HUES64 (cell line): ENCODE data around the gene ARHGAP15.

Experiments
- H3K27ac ChIP-seq: 2 replicates; pipeline ENCODE4 v1.7.0; 2013; ENCODE audit warnings: low read depth, low read length, inconsistent platforms
- H3K27me3 ChIP-seq: 2 replicates; pipeline ENCODE4 v1.6.1; 2013; ENCODE audit warnings: mild to moderate bottlenecking, low read length; ENCODE audit not compliant: insufficient read depth
- H3K36me3 ChIP-seq: 2 replicates; pipeline ENCODE4 v1.6.1; 2013; ENCODE audit warnings: mild to moderate bottlenecking, low read length; ENCODE audit not compliant: insufficient read depth
- H3K4me1 ChIP-seq: 2 replicates; pipeline ENCODE4 v1.6.1; 2013; ENCODE audit warnings: mild to moderate bottlenecking, low read length, moderate library complexity; ENCODE audit not compliant: insufficient read depth
- H3K4me3 ChIP-seq: 2 replicates; pipeline ENCODE4 v1.5.1; 2013; ENCODE audit warnings: mild to moderate bottlenecking, low read length, moderate library complexity
- H3K9ac ChIP-seq: 2 replicates; pipeline ENCODE4 v1.6.1; 2013; ENCODE audit warnings: mild to moderate bottlenecking, low read depth, low read length
- H3K9me3 ChIP-seq: 2 replicates; pipeline ENCODE4 v1.6.1; 2013; ENCODE audit warnings: low read depth, low read length; ENCODE audit not compliant: insufficient read depth
- WGBS: fragments of 150-250, 120-280 bp; methylation state at CpG from one replicate; pipeline ENCODE4 v1.1.7; 2013; ENCODE audit warnings: missing lambda C conversion rate; 5-methylcytosine and 5-hydroxymethylcytosine counted together

Gene ARHGAP15

DNA sequence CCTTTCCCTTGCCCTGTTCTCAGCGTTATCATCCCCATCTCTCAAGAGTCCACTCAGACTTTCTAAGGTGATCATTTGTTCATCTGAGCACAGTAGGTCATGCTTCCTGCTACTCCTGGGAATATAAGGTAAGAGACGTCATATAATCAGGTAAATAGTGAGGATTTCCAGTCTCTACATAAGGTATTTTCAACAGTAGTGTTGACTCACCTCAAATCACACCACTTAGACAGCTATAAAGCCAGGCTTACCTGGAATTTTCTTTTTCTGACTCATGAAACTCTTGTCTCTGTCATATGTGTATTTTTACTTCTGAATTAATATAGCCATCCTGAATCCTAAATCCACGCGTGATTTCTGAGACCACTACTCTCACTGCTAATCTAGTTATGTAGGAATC is 443.2 kb downstream of the ARHGAP15 start:
- WGBS, result 91% methylated on average over 3 of the region's 4 CpGs
- no peaks in the 10 kb centered on the region for H3K9me3 ChIP-seq
- H3K27ac ChIP-seq, result no peak overlapping the region
- no peak overlapping the region for H3K9ac ChIP-seq
- no peak overlapping the region for H3K4me3 ChIP-seq
- no peaks in the 10 kb centered on the region for H3K36me3 ChIP-seq
- H3K27me3 ChIP-seq, result no peaks in the 10 kb centered on the region
- peaks cover 5% of the 10 kb centered on the region; the same call in 1 of the 2 replicates for H3K4me1 ChIP-seq

DNA sequence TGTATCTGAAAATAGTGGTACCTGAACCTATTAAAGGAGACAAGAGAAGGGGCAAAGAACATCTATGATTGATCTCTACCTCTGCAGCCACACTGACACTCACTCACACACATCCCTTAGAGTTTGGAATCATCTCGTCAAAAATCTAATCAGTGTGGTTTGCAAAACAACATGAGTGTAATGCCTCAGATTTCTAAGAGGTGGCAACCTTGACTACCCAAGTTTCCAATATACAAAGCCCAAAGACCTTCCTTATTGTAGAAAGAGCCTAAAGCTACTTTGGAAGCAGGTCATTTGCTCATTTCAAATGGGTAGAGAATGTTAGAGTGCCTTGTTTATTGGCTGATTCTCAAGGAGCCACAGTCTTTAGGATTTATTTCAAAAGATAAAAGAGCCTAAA is 444.9 kb downstream of the ARHGAP15 start:
- Histone ChIP-seq H3K27me3 (no peaks in the 10 kb centered on the region), H3K36me3 (no peaks in the 10 kb centered on the region), H3K4me1 (peaks cover 8% of the 10 kb centered on the region; the same call in 1 of the 2 replicates), H3K9me3 (no peaks in the 10 kb centered on the region), H3K9ac (no peak overlapping the region), H3K4me3 (no peak overlapping the region), H3K27ac (no peak overlapping the region)
- WGBS, result 82% methylated on average over 1 of the region's 1 CpG

DNA sequence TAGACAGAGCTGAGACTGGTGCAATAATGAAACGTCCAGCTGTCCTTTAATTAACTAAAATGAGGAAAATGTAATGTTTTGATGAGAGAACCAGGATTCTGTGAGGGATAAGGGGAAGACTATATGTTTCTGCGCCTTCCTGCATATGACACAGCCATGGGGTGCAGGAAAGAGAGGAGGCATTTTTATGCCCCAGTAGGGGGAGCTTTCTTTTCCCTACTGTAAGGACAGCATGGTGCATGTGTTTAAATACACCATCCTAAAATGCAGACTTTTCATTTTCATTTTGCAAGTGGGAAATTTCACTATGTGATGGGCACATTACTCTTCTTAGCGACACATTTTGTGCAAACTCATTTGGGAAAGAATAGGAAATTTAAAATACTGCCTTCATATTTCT is 446.1 kb downstream of the ARHGAP15 start:
- peaks cover 8% of the 10 kb centered on the region; the same call in 1 of the 2 replicates for H3K4me1 ChIP-seq
- no peaks in the 10 kb centered on the region for H3K9me3 ChIP-seq
- no peaks in the 10 kb centered on the region for H3K27me3 ChIP-seq
- H3K36me3 ChIP-seq, result no peaks in the 10 kb centered on the region
- no peak overlapping the region for H3K9ac ChIP-seq
- WGBS, result 86% methylated on average over 3 of the region's 3 CpGs
- H3K27ac ChIP-seq, result no peak overlapping the region
- H3K4me3 ChIP-seq, result no peak overlapping the region

DNA sequence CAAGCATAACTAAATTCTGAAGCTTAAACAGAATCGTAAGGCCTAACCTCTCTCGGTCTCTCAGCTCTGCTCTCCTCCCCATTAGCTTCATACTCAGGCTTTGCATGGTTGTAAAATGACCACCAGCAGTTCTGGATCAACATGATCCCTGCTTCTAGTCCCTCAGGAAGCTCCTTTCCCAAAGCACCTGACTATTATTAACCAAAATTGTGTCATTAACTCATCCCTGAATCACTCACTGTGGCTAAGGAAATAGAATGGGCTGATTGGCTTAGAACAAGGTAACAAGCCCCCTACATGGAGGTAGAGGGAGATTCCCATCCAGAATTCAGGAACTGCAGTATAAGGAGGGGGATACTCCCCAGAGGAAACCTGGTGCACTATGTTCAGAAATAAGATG is 448.3 kb downstream of the ARHGAP15 start:
- peaks cover 8% of the 10 kb centered on the region; the same call in 1 of the 2 replicates for H3K4me1 ChIP-seq
- no peaks in the 10 kb centered on the region for H3K9me3 ChIP-seq
- H3K27ac ChIP-seq, result no peak overlapping the region
- H3K9ac ChIP-seq, result no peak overlapping the region
- 85% methylated on average over 2 of the region's 2 CpGs for WGBS
- H3K27me3 ChIP-seq, result no peaks in the 10 kb centered on the region
- H3K36me3 ChIP-seq, result no peaks in the 10 kb centered on the region
- H3K4me3 ChIP-seq, result no peak overlapping the region

DNA sequence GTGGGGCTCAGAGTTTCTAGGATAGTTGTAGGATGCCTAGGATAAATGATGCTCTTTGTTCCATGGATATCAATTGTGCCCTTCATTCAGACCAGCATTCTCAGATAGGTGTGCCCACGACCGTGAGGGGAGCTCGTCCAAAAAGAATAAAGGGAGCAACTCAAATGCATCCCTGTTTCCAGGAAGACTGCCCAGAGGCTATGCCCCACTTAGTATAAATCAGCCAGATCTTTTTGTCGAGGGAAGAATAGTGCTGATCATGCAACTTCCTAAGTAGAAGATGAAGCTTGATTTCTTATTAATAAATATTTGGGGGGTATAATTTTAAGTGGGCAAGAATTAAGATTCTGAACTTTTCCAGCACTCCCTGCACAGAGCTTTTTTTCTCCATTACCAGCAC is 450.2 kb downstream of the ARHGAP15 start:
- Histone ChIP-seq H3K9ac (no peak overlapping the region), H3K9me3 (no peaks in the 10 kb centered on the region), H3K4me3 (no peak overlapping the region), H3K36me3 (no peaks in the 10 kb centered on the region), H3K27ac (no peak overlapping the region), H3K27me3 (no peaks in the 10 kb centered on the region), H3K4me1 (peaks cover 8% of the 10 kb centered on the region; the same call in 1 of the 2 replicates)
- 94% methylated on average over 4 of the region's 4 CpGs for WGBS

DNA sequence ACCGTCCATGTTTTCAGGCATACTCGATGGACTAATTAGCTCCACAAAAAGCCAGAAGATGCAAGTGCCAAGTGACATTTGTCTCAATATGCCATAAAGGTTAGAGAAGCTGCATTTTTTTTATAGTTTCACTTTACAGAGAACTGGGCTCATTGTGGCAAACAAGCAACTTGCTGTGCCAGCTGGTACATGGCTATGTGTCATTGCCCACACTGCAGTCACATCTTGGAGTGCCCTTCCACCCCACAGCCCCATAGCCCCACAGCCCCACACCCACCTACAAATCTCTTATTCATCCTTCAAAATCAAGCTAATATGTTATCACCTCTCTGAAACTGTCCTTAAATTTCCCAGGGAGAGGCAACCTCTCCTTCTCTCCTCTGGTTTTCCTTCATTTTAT is 451.9 kb downstream of the ARHGAP15 start:
- Histone ChIP-seq H3K9me3 (no peaks in the 10 kb centered on the region), H3K4me1 (peaks cover 8% of the 10 kb centered on the region; the same call in 1 of the 2 replicates), H3K9ac (no peak overlapping the region), H3K36me3 (no peaks in the 10 kb centered on the region), H3K27ac (no peak overlapping the region), H3K27me3 (no peaks in the 10 kb centered on the region), H3K4me3 (no peak overlapping the region)
- 93% methylated on average over 2 of the region's 2 CpGs for WGBS

DNA sequence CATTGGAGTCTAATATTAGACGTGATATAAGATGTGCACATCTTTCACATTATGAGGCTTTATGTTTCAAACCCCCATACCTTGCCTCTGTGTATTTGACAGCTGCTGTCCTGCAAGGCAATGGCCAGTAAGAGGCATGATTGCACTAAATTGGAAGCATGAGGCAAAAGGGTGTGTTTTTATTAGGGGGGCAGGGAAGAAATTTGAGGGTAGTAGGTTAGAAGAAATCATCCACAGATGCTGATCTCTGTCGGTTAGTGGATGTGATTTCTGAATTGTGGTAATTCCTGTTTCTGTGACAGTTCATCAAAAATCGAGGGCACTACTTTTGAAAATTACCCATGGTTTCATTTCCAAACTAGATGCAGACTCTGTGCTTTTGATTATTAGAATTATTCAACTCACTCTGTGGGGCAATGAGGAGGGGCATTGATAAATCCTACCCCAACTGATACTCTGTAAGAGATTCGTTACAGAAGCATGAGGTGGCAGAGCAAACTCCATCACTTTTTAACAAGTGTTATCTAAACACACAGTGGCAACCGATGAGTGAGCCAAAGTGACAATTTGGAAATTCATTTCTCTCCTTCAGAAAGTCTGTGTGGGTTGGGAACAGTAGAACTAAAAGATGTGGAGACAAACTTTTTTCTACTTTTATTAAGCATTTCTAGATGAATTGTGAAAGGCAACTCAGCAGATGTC is 453.0 kb downstream of the ARHGAP15 start:
- Histone ChIP-seq H3K4me1 (peaks cover 4% of the 10 kb centered on the region; the same call in 1 of the 2 replicates), H3K9me3 (no peaks in the 10 kb centered on the region)
- WGBS, result 91% methylated on average over 5 of the region's 5 CpGs

DNA sequence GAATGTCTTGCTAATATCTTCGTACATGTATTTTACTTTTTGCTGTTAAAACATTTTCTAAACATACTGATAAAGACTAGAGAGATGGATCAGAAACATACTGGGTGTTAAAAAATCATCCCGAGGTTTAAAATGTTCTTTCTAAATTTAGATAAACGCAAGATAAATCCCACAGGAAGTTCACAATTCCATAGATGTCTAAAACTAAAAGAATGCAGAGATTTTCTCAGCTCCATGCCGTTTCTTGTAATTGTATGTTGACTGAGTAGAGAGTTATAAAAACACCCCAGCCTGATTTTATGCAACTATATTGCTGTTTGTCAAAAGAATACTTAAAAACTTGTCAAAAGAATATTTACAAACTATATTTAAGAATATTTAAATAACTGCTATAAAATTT is 455.7 kb downstream of the ARHGAP15 start:
- Histone ChIP-seq H3K36me3 (no peaks in the 10 kb centered on the region), H3K9me3 (no peaks in the 10 kb centered on the region), H3K27ac (no peak overlapping the region), H3K4me3 (no peak overlapping the region), H3K4me1 (no peaks in the 10 kb centered on the region), H3K27me3 (no peaks in the 10 kb centered on the region), H3K9ac (no peak overlapping the region)
- 50% methylated on average over 2 of the region's 4 CpGs for WGBS

More for the DNA sequence above, 453.0 kb downstream of the ARHGAP15 start:
- no peaks in the 10 kb centered on the region for H3K36me3 ChIP-seq
- H3K4me3 ChIP-seq, result no peak overlapping the region
- H3K9ac ChIP-seq, result no peak overlapping the region
- no peak overlapping the region for H3K27ac ChIP-seq
- no peaks in the 10 kb centered on the region for H3K27me3 ChIP-seq

DNA sequence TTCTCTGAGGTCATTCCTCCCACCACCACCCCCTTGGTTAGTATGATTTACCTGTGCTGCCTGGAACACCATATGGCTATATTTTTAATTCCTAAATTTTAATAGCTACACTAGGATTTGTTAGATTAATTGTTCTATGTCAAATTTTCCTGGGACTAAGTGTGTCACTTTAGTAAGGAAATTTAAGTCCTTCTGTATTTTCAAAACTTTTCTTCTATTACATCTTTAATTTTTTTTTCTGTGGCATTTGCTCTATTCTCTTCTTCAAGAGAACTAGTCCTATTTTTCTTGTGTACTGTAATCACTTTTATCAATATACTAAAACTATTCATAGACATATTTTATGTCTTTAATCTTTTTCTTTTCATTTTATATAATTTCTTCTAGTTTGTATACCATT is 456.9 kb downstream of the ARHGAP15 start:
- Histone ChIP-seq H3K9me3 (no peaks in the 10 kb centered on the region), H3K9ac (no peak overlapping the region), H3K27ac (no peak overlapping the region), H3K27me3 (no peaks in the 10 kb centered on the region), H3K4me3 (no peak overlapping the region), H3K36me3 (no peaks in the 10 kb centered on the region), H3K4me1 (no peaks in the 10 kb centered on the region)

DNA sequence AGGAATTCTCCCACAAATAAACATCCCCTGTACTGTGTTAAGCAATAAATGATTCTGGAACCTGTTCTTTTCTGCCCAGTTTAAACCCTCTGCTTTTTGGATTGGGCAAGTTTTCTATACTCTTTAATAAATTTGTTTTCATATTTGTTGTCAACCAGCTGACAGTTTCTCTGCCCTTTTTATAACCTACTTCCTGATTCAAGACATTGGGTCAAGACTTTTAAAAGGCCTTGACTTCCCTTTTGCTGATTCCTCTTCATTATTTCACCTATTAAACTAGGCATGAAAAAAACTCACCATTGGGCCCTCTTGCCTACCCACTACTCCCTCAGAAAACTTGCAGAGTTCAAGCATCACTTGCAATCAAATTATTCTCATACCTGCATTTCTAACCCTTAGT is 459.5 kb downstream of the ARHGAP15 start:
- Histone ChIP-seq H3K36me3 (no peaks in the 10 kb centered on the region), H3K27me3 (no peaks in the 10 kb centered on the region), H3K4me1 (no peaks in the 10 kb centered on the region), H3K4me3 (no peak overlapping the region), H3K9ac (no peak overlapping the region), H3K9me3 (no peaks in the 10 kb centered on the region), H3K27ac (no peak overlapping the region)

DNA sequence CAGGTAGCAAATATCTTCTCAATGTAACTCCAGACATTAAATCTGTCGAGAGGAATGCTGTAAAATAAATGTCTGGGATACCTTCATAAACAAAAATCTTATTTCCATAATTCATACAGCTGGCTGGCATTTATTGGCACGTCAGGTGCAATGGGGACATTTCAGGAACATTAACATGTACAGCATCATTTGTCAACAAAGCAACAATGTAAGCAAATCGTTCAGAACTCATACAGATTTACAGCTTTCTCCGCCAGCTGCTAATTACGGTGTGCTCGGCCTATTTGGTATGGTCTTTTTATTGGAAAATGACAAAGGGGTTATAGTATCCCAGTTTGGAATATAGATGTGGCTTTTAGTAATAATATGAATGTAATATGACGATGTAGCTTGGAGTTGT is 464.9 kb downstream of the ARHGAP15 start:
- Histone ChIP-seq H3K36me3 (no peaks in the 10 kb centered on the region), H3K27me3 (no peaks in the 10 kb centered on the region), H3K4me1 (no peaks in the 10 kb centered on the region), H3K9me3 (no peaks in the 10 kb centered on the region), H3K27ac (no peak overlapping the region), H3K9ac (no peak overlapping the region), H3K4me3 (no peak overlapping the region)
- WGBS, result 94% methylated on average over 7 of the region's 7 CpGs

DNA sequence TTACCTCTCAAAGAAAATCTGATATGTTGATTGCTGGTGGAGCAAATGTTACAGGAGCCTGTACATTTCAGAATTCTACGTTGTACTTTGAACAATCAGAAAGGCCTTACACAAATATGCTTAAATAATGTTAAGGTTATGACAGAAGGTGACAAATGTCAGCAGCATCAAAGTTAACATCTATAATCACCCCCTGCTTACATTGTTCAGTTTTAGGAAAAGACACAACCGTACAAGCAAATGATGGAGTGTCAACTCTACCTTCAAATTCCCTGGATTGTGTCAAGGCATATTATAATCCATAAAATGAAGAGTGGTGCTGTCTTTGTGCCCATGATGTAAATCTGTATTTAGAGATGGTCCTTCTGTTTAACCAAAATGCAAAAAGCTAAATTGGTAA is 465.5 kb downstream of the ARHGAP15 start:
- Histone ChIP-seq H3K27ac (no peak overlapping the region), H3K4me3 (no peak overlapping the region), H3K9ac (no peak overlapping the region), H3K36me3 (no peaks in the 10 kb centered on the region), H3K27me3 (no peaks in the 10 kb centered on the region), H3K4me1 (no peaks in the 10 kb centered on the region), H3K9me3 (no peaks in the 10 kb centered on the region)
- 0% methylated on average over 1 of the region's 2 CpGs for WGBS
